Inflammatory macrophage (primary cell): Measurements from ENCODE around the gene NRN1.
"Not testable (repeated sequence)": the region's sequence is repeated elsewhere in the genome, so short reads cannot be mapped to it uniquely, and the experiment has no call there.

Experiments used
- DNase-seq, 2 donors: peaks; one replicate each; pipeline ENCODE4 v3.0.0-alpha.2; 2020 to 2022

The NRN1 gene

GRCh38 chr6:5981126-5982026 lies 25.3 kb downstream of the NRN1 start:
- no peak for DNase-seq

- peak; percentile 80 to 84 for DNase-seq
These were observed 26.9 kb downstream of the NRN1 start for GRCh38 chr6:5979650-5980420.

GRCh38 chr6:5976811-5977210 lies 29.9 kb downstream of the NRN1 start:
- peak; percentile 48 to 69 for DNase-seq

GRCh38 chr6:5968817-5969734 lies 37.6 kb downstream of the NRN1 start:
- peak in 1 of 2 donors; percentile 14 for DNase-seq

GRCh38 chr6:5968036-5968435 lies 38.7 kb downstream of the NRN1 start:
- DNase-seq: not testable (repeated sequence)

- no peak for DNase-seq
These were observed 39.1 kb downstream of the NRN1 start for GRCh38 chr6:5967594-5967993.

GRCh38 chr6:5962794-5963193 lies 43.9 kb downstream of the NRN1 start:
- DNase-seq: no peak

GRCh38 chr6:5961836-5962235 lies 44.9 kb downstream of the NRN1 start:
- DNase-seq: no peak

- no peak for DNase-seq
These were observed 46.3 kb downstream of the NRN1 start for GRCh38 chr6:5960456-5960855.

- DNase-seq: no peak
These were observed 47.8 kb downstream of the NRN1 start for GRCh38 chr6:5958921-5959320.

- no peak for DNase-seq
These were observed 49.8 kb downstream of the NRN1 start for GRCh38 chr6:5956939-5957338.

- DNase-seq: peak; percentile 21 to 36
These were observed 56.4 kb downstream of the NRN1 start for GRCh38 chr6:5950361-5950785.
